ENCODE results near the gene DCUN1D5. TPM values are rescaled to one million over a fixed set of nuclear protein-coding genes. Genes with fewer than 3 reads are reported as not detected.

Gene DCUN1D5
- total and polyA plus RNA-seq, 2 of the 8 experiments (the other 6 are each of a cell fraction or from before 2014, with no cell fraction given) = 76.1 to 95.4 TPM

DNA sequence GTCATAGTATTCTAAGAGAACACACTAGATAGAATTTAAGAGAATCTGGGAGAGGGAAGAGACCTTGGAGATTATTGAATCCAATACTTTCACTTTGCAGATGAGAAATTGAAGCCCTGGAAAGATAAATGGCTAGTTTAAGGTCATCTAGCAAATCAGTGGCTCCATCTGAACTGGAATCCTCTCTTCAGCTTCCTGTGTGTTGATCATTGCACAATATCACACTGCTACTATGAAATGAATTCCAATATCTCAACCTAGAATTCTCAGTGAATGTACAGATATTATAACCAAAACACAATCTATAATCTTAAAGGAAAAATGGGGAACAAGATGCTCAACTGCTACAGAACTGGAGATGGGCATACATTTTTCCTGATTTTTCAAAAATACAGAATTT lies 44.1 kb downstream of the DCUN1D5 start:
- H2BK120ac ChIP-seq (replicated peaks; ENCODE audit: low read depth, low read length) = no peak overlapping the region
- no peak overlapping the region for H3K23ac ChIP-seq (ENCODE audit: insufficient read length)
- no peak for DNase-seq (ENCODE audit: low read depth in 1 of 2, low spot score in 2 of 2)
- H2BK15ac ChIP-seq (ENCODE audit: low read length) = no peak overlapping the region
- no peaks in the 10 kb centered on the region for H3K4me1 ChIP-seq (replicated peaks in 1 of 4; ENCODE audit: control insufficient read depth in 3 of 4, insufficient read depth in 4 of 4, low read length in 3 of 4)
- H3K14ac ChIP-seq (ENCODE audit: insufficient read length) = no peak overlapping the region
- H2AFZ ChIP-seq (ENCODE audit: low read length) = no peak overlapping the region
- H3K9ac ChIP-seq (replicated peaks in 1 of 4; ENCODE audit: extremely low read depth in 1 of 4, low read depth in 3 of 4, low read length in 3 of 4) = no peak overlapping the region
- H3K27me3 ChIP-seq (replicated peaks in 1 of 4; ENCODE audit: control insufficient read depth in 3 of 4, extremely low read depth in 1 of 4, insufficient read depth in 3 of 4, low read length in 3 of 4) = no peaks in the 10 kb centered on the region
- no peak overlapping the region for H3K56ac ChIP-seq (replicated peaks; ENCODE audit: insufficient read length, low read depth, low read length)
- no peak overlapping the region for H4K8ac ChIP-seq (ENCODE audit: extremely low read depth, insufficient read depth, low read length)
- no peaks in the 10 kb centered on the region for H3K79me1 ChIP-seq (ENCODE audit: low read depth, low read length)
- FAIRE-seq = no peak
- H3K18ac ChIP-seq (ENCODE audit: extremely low read depth, low read length) = no peak overlapping the region
- no peak overlapping the region for H2BK12ac ChIP-seq (ENCODE audit: low read depth, low read length)
- H4K5ac ChIP-seq (ENCODE audit: insufficient read length, low read depth, low read length) = no peak overlapping the region
- POLR2A ChIA-PET (ENCODE audit: partially characterized antibody) = no interaction called here
- CTCF ChIA-PET (ENCODE audit: partially characterized antibody) = interaction anchor here (0.9 to 1.0 kb wide), 2 partner anchors 10 to 11 kb away, joined by 3 to 4 read pairs; no protein-coding TSS in a partner anchor
- no peak overlapping the region for H2BK20ac ChIP-seq (ENCODE audit: low read length)
- no peak overlapping the region for H3K4me2 ChIP-seq (ENCODE audit: insufficient read depth in 1 of 2, low read depth in 2 of 2, low read length in 2 of 2)
- no peaks in the 10 kb centered on the region for H4K20me1 ChIP-seq (replicated peaks in 1 of 2; ENCODE audit: control insufficient read depth in 1 of 2, insufficient read depth in 2 of 2, low read length in 2 of 2)
- H3K36me3 ChIP-seq (ENCODE audit: control insufficient read depth in 2 of 4, insufficient read depth in 4 of 4, low read length in 3 of 4) = no peaks in the 10 kb centered on the region
- H3K23me2 ChIP-seq (ENCODE audit: low read depth, low read length) = no peaks in the 10 kb centered on the region
- H2BK5ac ChIP-seq (ENCODE audit: low read depth, low read length) = no peak overlapping the region
- no peak overlapping the region for H2AK5ac ChIP-seq (ENCODE audit: low read depth, low read length)
- H3K4me3 ChIP-seq (ENCODE audit: extremely low read depth in 1 of 4, insufficient read depth in 2 of 4, low read depth in 3 of 4, low read length in 4 of 4) = no peak overlapping the region
- H3K9me3 ChIP-seq (ENCODE audit: insufficient read depth in 2 of 2, low read depth in 1 of 2, low read length in 1 of 2) = no peaks in the 10 kb centered on the region
- H3K27ac ChIP-seq (ENCODE audit: low read depth, low read length) = no peak overlapping the region
- H3K79me2 ChIP-seq (ENCODE audit: control insufficient read depth in 1 of 2, insufficient read depth in 2 of 2, low read length in 2 of 2) = no peaks in the 10 kb centered on the region
- H4K91ac ChIP-seq (replicated peaks; ENCODE audit: insufficient read length, low read length) = no peak overlapping the region
- H3K4ac ChIP-seq (replicated peaks; ENCODE audit: insufficient read length, low read depth, low read length) = no peak overlapping the region
- no peak for TF ChIP-seq KDM1A (IDR thresholded peaks at IDR 0.05; ENCODE audit: borderline replicate concordance, low read length)
- no peak for TF ChIP-seq RAD21 (IDR thresholded peaks at IDR 0.05 in 1 of 2, conservative IDR thresholded peaks at IDR 0.05 in 1 of 2; ENCODE audit: low read depth in 2 of 2, low read length in 2 of 2)
- TF ChIP-seq CTBP2 (IDR thresholded peaks at IDR 0.05; ENCODE audit: borderline replicate concordance, insufficient read depth, insufficient read length, low read length) = no peak
- no peak for TF ChIP-seq BRCA1 (IDR thresholded peaks at IDR 0.05; ENCODE audit: low read depth, low read length)
- TF ChIP-seq, protein P1, sequence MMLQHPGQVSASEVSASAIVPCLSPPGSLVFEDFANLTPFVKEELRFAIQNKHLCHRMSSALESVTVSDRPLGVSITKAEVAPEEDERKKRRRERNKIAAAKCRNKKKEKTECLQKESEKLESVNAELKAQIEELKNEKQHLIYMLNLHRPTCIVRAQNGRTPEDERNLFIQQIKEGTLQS (IDR thresholded peaks at IDR 0.05; ENCODE audit: insufficient read depth, low read depth, low read length) = no peak
- no peak for TF ChIP-seq SIRT6 (IDR thresholded peaks at IDR 0.05; ENCODE audit: low read length)
- TF ChIP-seq GTF2F1 (IDR thresholded peaks at IDR 0.05; ENCODE audit: borderline replicate concordance, low read depth, low read length) = no peak
- no peak for TF ChIP-seq RFX5 (IDR thresholded peaks at IDR 0.05; ENCODE audit: borderline replicate concordance, low read depth, low read length)
- TF ChIP-seq PHF8 (conservative IDR thresholded peaks at IDR 0.05; ENCODE audit: low read depth, low read length) = no peak
- no peak for TF ChIP-seq RNF2 (IDR thresholded peaks at IDR 0.05; ENCODE audit: borderline replicate concordance, low read depth, low read length, missing control alignments, poor library complexity, severe bottlenecking)
- no peak for TF ChIP-seq HDAC2 (IDR thresholded peaks at IDR 0.05; ENCODE audit: borderline replicate concordance in 1 of 2, low read depth in 2 of 2, low read length in 2 of 2)
- no peak for TF ChIP-seq TEAD4 (IDR thresholded peaks at IDR 0.05; ENCODE audit: low read depth, low read length)
- no peak for TF ChIP-seq POLR2A (IDR thresholded peaks at IDR 0.05; ENCODE audit: control extremely low read depth in 1 of 2, low read depth in 2 of 2, low read length in 2 of 2)
- no peak for TF ChIP-seq TAF7 (optimal IDR thresholded peaks at IDR 0.05; ENCODE audit: borderline replicate concordance, low read depth, low read length)
